ENCODE results near the gene LMX1B.
"Not testable (repeated sequence)": the region's sequence is repeated elsewhere in the genome, so short reads cannot be mapped to it uniquely, and the experiment has no call there.

Gene LMX1B

DNA sequence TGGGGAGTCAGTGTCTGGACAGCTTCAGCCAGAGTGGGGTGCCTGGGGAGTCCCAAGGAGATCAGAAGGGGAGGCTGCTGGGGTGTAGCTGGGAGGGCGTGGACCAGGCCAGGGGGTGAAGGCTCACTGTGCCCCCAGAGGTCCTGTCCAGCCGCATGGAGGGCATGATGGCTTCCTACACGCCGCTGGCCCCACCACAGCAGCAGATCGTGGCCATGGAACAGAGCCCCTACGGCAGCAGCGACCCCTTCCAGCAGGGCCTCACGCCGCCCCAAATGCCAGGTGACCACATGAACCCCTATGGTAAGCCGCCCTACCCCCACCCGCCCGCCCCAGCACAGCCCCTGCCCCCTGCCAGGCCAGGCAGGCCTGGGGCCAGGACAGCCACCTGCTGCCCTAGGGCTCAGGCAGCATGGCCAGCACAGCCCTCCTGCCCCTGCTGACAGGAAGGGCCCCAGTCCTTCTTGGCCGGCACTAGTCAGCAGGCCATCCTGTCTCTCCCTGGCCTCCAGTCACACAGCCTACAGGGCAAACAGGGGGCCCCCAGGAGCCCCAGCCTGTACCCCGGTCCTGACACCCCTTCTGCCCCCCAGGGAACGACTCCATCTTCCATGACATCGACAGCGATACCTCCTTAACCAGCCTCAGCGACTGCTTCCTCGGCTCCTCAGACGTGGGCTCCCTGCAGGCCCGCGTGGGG, 82.1 kb downstream of the LMX1B start:
- no peak for DNase-seq (ENCODE audit: low read depth in 2 of 2)

DNA sequence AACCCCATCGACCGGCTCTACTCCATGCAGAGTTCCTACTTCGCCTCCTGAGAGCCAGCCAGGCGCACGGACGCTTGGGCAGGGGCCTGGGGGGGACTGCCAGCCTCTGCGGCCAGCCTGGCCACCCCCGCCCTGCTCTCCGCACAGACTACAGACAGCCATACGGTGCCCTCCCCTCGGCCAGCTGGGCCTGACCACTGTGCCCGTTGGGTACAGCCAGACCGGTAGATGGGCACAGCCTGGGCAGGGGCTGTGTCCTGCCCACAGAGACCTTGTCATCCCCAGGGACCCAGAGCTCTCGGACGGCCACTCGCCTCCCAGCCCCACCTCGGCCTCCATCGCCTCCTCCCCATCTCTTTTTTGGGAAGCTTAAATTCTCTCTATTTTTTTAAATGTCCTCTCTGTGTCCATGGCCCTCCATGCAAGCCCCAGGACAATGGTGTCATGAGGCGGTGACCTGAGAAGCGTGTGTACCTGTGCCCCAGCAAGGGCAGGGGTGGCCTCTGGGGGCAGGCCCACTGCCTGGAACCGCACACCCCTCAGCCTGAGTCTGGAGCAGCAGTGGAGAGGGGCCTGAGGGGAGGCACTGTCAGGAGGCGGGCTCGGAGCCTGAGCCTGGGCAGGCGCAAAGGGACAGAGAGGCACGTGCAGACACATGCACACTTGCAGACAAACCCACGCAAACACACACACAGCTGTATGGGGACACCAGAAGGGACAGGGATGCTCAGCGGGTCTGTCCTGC, 82.8 kb downstream of the LMX1B start:
- no peak for DNase-seq (ENCODE audit: low read depth in 2 of 2)

DNA sequence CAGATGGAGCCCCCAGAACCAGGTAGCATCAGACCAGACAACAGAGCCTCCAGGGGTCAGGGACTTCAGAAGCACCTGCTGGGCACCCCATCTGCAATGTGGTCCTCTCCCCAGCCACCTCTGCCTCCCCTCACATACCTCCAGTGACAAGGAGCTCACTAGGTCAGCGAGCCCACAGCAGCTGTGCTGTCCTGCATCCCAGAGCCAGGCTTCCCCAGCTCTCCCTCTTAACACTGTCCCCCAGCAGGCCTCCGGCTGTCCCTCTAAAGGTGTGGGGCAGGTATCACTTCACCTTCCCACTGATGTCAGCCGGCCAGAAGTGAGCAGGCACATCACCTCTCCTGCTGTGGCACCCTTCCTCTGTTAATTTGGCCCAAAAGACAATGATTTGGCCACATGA, 83.6 kb downstream of the LMX1B start:
- no peak for DNase-seq (ENCODE audit: low read depth in 2 of 2)

DNA sequence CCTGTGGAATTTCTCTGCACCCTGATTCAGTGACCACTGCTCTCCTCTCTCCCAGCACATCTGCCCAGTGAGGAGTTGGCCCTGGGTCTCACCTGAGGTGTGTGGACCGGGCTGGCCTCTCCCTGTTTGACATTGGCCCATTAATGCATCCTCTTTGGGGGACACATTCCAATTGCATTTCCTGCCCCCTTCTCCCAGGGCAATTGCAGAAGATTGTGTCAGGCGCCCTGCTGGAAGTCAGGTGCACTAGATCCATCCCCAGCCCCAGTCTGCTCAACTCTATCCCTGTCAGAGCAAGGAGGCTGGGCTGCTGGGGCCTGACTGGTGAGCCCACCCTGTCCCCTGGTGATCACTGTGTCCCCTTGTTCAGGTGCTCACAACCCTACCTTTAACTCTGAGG, 84.5 kb downstream of the LMX1B start:
- no peak for DNase-seq (ENCODE audit: low read depth in 2 of 2)

DNA sequence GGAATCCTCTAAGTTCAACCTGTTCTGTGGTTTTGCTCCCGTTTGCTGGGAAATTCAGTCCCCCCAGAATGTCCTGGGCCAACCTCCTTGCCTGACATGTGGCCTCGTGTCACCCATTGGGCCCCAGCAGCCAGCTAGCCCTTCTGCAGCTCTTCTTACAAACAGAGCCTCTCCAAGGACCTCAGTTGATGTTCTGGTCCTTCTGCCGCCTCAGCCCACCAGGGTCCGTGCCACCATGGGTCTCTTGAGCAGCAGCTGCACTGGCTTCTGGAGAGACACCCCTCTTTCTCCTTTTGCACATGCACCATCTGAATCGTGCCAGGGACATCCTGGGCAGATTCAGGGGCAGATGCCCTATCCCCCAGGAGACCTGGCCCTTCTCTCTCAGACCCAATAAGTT, 85.0 kb downstream of the LMX1B start:
- no peak for DNase-seq (ENCODE audit: low read depth in 2 of 2)

DNA sequence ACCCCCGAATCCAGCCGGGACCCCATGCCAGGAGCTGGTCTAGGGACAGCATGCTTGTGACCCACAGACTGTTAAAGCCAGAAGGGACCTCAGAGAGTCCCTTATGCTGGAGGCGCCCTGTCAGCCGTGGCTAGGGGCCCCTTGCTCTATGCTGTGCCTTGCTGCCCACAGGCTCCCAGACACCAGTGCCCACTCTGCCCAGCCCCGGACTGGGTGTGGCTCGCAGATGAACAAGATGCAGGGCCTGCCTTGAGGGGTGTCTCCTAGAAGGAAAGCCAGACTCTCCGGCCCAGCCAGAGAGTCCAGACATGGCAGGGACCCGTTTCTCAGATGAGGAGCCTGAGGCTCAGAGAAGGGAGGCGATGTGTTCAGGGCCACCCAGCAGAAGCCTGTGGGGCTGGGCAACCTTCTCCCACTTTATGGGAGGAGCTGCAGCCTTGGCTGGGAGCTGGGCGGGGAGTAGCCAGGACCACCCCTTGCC, 85.7 kb downstream of the LMX1B start:
- no peak for DNase-seq (ENCODE audit: low read depth in 2 of 2)

DNA sequence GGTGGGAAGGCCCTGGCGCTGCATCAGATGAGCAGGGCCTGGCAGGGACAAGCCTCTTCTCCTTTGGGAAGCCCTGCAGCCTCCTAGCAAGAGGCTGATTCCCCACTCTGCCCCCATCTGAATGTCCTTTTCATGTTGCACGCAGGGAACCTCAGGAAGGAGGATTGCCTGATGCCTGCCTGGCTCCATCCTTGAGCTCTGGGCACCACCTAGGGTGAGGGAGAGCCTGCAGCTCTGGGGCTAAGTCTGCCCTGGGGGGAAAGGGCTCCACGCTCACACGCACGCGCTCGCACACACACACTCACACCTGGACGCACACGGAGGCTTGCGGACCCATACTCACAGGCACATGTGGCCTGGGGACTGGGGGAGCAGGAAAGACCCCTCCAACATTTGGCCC, 86.6 kb downstream of the LMX1B start:
- no peak for DNase-seq (ENCODE audit: low read depth in 2 of 2)

DNA sequence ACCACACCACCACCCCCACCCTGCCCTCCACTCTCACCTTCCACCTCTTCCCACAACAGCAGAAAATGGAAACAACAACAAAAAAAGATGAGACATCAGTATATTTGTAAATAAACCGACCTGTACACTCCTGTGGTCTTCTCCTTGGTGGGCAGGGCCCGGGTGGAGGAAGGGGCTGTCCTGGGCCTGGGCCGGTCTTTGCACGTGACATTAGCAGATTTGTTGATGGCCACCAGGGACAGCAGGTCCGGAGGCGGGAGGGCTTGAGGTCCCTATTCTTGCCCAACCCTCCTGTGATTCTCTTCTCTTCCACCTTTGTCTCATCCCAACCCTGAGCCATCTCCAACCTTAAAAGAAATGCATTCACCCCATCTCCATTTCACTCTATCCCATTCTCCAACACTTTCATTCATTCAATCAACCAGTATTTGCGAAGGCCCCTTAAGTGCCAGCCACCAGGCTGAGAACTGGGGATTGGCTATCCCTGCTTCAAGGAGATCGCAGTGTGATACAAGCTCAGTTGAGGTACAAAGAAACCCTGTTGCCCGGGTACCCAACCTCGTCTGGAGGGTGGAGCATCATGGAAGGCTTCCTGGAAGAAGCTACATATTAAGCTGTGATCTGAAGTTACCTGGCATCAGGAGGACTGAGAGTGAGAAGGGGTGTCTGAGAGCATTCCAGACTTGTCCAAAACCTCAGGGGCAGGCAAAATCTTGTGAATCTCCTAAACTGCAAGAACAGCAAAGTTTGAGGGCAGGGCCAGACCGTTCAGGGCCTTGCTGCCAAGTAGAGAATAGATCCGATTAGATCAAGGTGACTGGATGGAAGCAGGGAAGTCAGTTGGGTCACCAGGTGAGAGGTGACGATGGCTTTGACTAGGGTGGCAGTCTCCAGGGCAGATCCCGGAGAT, 87.4 kb downstream of the LMX1B start:
- DNase-seq (ENCODE audit: low read depth in 2 of 2) = no peak

DNA sequence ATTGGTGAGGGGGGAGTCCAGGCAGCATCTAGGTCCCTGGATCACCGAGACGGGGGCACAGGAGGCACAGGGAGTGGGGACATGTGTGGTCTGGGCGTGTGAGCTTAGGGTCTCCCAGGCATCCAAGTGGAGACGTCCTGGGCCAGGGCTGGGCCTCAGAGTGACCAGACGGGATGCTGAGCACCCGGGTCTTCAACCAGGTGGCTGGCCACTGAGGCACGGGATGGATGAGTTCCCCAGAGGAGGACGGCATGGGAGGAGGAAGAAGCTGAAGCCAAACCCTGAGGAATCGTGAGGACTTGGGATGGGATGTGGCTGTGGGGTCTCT, 88.0 kb downstream of the LMX1B start:
- no peak for DNase-seq (ENCODE audit: low read depth in 2 of 2)

DNA sequence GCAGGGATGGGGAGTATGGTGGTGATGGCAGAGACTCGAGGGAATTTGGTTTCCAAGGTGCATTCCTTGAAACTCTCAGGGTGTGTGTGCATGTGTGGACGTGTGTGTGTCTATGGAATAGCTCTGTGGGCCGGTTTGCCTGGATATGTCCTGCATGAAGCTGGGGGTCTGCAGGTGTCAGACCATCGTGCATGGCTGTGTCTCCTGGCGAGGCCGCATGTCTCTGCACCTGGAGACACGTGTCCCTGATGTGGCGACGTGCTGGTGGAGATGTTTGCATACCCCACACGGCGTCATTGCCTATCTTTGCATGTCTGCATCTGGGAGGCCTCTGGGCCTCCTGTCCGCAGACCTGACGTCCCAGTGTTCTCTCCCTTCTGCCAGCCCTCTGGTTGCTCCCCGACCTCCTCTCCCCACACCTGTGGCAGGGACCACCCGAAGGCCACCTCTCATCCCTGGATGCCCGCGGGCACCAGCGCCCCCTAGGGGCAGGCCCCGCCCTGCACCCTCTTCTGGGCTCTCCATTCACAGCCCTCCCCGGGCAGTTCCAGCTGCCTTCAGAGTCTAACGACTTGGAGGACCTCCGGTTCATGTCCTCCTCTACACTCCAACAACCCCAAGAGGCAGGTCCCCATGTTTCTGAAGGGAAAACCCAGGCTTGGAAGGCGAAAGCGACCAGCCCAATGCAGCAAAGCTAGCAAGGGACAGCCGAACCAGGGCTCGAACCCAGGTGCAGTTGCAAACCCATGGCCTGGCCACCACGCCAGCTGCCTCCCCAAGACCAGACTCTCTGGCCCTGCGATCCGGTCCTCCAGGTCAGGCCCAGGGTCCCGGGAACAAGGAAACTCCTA, 88.6 kb downstream of the LMX1B start:
- no peak for DNase-seq (ENCODE audit: low read depth in 2 of 2)

DNA sequence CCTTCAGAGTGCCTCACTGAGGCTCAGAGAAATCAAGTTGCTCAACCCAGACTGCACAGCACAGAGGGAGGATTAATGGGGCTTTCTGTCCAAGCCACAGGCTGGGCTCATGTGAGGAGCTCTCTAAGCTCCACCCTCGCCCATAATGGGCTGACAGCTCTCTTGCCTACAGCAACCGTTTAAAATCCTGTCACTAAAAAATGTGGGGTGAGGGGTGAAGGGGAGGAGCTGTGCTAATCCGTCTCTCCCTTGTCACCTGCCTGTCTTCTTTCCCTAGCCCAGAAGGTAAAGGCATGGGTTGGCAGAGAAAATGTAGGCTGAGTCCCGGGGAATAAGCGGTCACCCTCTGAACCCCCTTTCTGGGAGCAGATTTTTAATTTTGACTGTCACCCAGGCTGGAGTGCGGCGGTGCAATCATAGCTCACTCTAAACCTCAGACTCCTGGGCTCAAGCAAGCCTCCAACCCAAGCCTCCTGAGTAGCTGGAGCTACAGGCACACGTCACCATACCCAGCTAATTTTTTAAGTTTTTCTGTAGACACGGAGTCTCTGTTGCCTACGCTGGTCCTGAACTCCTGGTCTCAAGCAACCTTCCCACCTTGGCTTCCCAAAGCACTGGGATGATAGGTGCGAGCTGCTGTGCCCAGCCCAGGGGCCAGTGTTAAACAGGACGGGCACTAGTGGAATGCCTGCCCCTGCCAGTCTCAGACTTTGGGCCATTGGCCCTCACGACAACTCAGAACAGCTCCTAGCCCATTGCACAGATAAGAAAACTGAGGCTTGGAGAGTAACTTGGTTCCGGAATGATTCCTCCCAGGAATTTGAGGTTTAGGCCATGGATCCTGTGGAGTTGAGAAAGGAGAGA, 89.5 kb downstream of the LMX1B start:
- DNase-seq (ENCODE audit: low read depth in 2 of 2) = no peak

DNA sequence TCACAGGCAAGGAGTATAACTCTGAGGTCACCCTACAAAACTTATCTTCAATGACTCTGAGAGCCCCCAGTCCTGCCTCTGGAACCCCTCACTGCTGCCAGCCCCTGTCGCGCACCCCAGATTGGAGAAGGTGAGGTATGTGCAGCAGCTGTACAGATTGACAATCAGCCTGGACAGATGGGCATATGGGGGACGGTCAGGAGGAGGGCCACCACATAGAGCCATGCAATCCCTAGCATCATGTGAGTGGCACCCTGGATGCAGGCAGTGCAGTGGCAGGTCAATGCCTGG, 90.1 kb downstream of the LMX1B start:
- no peak for DNase-seq (ENCODE audit: low read depth in 2 of 2)

DNA sequence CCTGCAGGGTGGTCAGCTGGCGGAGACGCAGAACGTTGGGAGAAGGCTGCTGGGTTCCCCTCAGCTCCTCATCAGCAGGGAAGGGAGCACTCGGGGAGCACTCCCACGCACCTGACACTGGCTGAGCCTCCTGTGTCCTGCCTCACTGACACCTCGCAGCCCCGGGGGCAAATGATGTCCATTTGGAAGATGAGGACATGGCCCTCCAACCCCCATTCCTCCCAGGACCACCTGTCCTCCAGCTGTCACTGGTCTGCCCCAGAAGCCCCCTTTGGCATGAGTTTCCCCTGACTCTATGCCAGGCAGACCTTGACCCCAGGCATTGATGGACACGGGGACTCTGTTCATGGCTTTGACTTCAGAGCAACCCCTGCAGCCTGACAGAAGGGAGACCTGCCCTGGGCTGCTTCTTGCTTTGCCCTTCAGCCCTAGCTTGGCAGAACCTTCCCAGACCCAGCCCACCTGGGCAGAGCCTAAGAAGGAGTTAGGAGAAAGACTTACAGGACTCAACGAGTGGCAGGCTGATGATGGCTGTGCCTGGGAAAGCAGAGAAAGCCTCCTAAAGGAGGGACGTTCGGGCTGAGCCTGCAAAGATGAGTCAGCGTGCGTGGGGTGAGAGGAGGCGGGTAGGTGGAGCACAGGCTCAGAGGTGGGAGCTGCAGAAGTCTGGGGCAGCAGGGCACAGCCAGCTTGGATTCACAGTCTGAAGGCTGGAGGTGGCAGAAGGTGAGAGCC, 90.6 kb downstream of the LMX1B start:
- no peak for DNase-seq (ENCODE audit: low read depth in 2 of 2)

DNA sequence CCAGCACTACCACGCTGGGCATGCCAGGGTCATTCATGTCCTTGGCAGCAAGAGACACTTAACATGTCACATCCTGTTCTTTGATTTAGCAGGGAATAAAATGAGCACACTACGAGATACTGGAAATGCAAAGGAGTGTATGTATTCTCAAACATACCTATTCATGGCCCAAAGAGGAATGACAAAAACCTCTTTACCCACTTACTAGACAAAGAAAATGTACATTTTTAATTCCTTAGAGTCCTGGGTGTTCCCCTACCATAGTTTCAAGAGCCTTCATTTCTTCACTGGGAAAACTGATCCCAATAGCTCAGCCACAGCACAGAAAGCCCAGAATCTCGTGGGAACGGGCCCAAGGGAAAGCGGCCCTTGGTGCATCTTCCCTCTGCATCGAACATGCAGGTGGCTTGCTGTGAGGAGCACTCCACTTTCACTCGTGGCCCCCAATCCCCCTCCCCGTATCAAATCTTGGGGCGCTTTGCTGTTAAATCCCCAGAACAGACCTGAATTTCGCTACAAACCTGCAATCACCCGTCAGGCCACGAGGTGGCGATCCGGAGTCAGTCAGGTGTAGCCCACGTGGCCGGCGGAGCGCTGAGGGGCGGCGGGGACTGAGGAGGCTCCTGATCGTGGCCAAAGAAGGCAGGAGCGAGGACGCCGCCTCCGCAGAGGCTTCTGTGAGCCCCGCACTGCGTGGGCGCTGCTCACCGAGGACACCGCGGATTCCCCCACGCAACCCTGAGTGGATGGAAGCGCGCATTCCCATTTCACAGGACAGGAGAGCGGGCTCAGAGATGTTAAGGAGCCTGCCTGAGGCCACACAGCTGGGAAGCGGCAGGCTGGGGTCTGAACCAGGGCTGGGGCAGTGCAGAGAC, 91.4 kb downstream of the LMX1B start:
- DNase-seq (ENCODE audit: low read depth in 2 of 2) = peak; percentile 77 to 83

DNA sequence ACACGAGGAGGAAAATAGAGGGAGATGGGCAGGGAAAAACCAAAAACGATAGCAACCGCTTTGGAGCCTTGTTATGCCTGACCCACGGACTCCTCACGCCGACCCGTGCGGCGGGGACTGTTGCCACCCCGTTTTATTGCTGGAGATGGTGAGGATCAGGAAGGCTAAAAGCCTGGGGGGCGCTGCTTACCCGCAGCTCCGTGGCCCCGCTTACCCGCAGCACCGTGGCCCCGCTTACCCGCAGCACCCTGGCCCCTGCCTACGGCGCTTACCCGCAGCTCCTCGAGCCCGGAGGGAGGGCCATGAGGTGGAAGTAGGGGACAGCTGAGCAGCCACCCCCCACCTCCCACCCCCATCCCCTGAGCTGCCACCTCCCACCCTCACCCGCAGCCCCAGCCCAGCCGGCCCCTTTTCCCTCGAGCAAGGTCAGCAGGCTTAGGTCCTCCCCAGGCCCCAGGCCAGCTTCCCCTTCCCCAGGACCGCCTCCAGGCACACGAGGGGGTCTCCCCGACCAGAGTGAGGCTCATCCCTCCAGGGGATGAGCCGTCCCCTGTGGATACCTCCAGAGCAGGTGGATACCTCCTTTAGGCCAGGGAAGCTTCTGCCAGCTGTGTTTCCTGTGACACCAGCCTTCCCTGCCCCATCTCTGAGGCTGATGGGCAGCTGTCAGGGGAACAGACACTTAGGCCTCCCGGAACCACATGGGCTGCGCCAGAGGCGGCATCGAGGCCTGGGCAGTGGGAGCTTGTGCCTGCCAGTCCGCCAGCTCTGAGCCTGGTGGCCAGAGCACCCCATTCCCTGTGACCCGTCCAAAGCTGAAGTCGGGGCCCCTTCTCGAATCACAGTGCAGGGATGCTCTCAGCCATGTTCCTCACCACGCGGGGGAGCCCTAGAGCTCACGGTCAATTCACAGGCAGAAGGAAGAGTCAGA, 92.3 kb downstream of the LMX1B start:
- DNase-seq (ENCODE audit: low read depth in 2 of 2) = peak; percentile 60 to 75

DNA sequence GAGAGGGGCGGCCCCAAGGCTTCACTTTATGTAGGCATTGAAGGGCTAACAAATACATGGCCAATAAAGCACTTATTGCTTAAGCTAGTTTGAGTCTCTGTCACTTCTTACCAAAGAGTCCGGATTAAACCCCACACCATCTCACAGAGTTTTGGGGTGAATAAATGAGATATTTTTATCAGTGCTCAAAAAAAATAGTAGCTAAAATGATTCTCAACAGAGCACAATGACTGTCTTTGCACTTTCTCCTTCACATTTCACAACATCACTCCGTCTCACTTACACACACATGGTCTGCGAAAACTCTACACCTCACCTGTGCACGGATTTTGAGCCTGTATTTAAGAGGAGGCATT, 92.9 kb downstream of the LMX1B start:
- DNase-seq (ENCODE audit: low read depth in 2 of 2) = no peak

DNA sequence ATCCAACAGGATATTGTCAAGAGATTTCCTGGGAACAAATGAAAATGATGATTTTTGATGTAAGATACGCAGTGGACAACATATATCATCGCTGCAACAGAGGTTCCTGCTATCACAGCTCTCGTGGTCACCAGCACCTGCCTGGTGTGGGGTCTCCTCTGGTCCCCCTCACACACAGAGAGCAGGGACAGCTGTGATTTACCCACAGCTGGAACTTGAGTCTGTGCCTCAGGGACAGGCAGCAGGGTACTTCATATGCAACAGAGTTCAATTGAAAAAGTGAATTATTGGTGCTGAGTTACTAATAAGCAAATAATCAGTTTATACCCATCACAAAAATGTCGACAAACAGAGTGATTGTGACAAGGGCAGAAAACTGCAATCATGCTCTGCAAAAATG, 93.4 kb downstream of the LMX1B start:
- no peak for DNase-seq (ENCODE audit: low read depth in 2 of 2)

DNA sequence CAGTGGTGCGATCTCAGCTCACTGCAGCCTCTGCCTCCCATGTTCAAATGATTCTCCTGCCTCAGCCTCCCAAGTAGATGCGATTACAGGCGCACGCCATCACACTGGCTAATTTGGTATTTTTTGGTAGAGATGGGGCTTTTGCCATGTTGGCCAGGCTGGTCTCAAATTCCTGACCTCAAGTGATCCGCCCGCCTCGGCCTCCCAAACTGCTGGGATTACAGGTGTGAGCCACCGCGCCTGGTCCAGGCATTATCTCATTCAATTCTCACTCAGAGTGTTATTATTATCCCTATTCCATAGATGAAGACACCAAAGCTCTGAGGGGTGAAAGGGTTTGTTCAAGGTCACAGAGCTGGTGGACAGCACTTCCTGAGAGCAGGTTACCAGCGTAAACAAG, 94.0 kb downstream of the LMX1B start:
- DNase-seq (ENCODE audit: low read depth in 2 of 2) = not testable (repeated sequence)
